ENCODE measurements around the gene SYT9.
A peak's percentile ranks its signal among the peaks of the same experiment; 100 is the strongest.

Gene SYT9

DNA sequence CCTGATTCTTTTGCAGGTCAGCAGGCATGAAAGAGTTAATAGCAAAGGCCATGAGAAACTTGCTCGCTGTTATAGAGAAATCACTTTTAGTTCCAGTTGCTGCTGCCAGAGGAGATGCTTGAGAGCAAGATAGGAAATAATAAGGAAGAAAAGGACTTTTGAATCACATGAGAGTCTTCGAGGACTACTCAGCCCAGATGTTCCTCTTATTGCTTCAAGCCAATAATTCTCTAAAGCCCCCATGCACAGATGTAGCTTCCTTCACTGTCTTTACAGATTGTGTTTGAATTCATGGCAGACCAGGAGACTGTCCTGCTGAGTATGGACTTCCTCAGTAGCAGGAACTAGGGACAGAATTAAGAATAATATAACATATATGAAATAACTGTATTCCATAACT, 183.5 kb downstream of the SYT9 start:
- DNase-seq: no peak

DNA sequence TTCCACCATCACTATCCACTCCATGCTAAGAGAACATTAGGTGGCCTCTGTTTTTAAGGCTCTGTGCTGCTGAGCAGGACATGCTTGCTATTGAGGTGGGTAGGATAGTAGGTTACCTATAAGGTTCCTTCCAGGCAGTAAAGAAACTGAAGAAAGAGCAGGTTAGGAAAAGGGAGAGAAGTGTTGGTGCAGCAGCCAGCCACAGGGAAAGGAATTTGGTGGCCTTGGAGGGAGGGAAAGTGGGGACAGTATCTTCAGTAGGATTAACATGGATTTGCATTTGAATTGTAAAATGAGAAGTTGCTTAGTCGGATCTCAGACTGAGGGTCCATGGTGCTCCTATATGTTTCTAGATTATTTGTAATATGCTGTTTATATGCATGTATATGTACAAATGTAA, 184.4 kb downstream of the SYT9 start:
- DNase-seq: no peak

DNA sequence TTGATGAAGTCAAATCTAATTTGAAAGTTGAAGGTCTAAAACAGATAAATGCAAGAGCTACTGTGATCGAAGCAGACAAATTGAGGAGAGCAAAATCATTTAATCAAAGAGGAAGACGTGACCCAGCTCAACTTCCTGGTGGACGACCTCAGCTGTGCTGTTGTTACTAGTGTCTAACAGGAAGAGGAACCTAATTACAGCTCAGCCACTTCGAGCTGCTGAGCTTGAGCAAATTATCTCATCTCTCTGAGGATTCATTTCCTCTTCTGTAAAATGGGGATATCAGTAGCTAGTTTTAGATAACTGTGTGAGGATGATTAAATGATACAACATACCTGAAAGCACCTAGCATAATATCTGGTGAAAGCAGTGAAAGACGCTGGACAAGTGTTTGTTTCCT, 185.0 kb downstream of the SYT9 start:
- DNase-seq: no peak

DNA sequence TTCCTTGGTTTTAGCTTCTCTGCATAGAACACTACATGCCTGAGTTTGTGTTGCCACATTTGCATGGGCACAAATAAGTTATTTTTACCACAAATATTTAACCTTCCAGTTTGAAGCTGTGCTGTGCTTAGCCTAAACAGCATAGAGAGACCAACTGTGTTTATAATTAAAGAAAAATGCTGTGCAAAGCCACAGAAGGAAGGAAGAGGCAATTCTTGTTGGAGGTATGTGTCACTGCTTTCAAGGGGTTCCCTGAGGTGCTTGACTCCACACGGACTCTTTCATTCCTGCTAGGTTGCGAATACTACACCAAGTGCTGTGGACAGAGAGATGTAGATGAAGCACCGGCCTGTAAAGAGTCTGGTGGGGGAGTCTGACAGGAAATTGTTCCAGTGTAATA, 186.0 kb downstream of the SYT9 start:
- no peak for DNase-seq

DNA sequence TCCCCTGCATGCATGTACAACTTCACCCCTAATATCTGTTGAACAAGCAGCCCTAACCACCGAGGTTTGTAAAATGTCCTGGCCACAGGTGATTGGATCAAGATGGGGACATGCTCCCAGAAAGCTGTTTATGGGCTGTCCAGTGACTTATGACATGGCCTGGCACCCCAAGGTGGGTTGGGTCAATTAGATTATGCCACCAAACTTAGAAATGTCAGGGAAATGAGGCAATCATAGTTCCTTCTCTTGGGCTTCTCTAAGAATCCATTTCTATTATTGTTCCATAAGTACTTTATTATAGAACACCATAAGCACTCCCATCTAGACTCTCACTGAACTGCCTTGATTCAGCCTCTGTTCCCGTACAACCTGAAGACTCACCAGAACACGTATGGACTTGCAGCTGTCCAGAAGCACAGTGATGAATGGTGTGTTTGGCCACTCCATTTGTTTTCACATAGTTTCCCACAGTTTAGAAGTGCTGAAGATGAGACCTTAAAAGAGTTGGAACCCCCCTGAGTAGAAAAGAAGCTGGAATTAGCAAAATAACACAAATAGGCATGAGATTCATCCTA, 188.1 kb downstream of the SYT9 start:
- DNase-seq: no peak

DNA sequence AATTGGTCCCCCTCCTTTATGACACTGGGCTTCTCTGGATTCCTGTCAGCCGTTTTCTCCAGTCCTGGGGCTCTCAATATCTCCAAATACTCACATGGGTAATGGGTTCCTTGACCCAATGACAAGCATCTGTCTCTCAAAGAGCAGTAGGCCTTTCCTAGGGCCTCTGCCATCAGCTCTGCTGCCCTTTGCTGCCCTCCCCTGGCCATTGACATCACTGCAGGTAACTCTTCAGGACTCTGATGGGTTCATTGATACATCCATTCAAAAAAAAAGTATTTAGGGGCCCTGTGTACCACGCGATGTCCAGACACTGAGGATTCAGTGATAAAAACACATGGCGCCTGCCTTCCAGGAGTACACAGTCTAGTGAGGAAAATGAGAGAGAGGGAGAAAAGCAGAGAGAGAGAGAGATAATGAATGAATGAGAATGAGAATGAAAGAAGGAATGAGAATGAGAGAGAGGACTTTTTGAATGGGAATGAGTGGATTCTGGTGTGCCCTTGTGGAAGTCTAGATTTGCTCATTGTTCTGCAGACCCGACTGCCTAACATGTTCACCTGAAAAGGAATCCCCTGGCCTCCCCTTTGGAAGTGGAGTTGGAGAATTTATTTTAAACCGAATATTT, 191.0 kb downstream of the SYT9 start:
- peak; percentile 26 for DNase-seq

DNA sequence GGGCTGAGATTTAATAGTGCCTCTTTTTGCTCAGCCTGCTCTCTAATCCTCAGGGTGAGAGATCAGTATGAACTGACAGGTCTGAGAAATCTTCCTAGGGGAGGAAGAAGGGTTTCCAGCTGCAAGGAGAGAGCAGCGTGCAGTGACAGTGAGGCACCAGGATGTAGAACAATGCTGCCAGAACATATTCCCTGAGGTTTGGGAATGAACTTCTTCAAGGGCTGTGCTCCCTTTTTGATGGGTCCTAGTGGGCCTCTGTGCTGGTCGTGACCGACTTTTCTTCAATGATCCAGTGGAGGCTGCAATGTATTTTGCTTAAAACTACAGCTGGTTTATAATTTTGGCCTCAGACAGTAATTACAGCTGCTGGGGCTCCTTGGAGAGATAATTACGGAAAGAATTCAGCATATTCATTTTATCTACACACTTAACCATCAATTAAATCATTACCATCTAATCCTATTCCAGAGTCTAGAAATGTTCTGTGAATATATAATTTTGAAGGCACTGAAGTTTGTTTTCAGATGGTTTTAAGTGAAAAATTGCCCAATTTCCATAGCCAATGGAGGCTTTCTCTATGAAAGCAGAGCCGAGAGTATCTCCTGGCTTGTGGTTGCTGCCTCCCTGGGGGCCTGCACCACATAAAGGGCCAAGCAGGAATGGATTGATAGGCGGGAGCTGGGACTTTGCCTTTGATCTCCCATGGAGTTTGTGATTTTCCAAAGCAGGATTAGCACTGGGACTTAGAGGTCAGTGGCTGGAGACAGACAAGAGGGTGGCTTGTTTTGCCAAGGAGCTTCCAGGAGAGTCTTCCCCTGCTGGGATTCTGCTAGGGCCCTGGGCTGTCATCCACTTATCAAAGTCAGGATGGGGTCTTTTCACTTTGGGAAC, 192.6 kb downstream of the SYT9 start:
- DNase-seq: no peak

DNA sequence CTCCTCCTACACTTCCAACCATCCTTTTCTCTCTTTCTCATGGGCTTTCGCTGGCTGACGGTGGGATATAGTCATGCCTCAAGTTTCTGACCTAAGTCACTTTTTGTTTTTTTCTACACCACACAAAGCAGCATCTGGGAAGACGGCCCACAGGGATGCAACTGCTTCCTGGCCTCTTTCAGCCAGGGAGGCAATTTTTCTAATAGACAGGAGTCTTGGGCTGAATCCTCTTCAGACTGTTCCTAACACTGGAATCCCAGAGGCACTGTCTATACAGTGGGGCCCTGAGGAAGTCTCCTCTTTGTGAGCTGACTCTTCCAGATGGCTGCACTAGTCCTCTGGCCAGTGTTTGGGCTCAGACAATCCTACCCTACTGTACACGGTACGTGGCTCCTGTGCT, 193.9 kb downstream of the SYT9 start:
- DNase-seq: no peak

DNA sequence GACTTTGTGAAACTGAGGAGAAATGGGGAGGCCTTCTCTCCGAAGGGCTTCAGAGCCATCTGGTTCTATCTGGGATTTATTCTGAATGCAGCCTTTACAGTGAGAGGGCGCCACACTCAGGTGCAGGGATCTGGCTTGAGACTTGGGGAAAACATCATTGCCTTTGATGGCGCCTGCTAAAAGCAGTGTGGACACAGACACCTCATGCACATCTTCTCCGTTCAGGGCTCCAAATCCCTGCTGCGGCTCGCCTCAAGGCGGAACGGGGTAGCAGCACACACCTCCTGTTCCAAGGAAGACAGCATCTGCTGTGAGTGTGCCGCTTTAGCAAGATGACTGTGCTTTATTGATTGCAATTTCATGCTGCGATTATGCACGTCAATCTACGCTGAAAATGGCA, 196.5 kb downstream of the SYT9 start:
- no peak for DNase-seq

DNA sequence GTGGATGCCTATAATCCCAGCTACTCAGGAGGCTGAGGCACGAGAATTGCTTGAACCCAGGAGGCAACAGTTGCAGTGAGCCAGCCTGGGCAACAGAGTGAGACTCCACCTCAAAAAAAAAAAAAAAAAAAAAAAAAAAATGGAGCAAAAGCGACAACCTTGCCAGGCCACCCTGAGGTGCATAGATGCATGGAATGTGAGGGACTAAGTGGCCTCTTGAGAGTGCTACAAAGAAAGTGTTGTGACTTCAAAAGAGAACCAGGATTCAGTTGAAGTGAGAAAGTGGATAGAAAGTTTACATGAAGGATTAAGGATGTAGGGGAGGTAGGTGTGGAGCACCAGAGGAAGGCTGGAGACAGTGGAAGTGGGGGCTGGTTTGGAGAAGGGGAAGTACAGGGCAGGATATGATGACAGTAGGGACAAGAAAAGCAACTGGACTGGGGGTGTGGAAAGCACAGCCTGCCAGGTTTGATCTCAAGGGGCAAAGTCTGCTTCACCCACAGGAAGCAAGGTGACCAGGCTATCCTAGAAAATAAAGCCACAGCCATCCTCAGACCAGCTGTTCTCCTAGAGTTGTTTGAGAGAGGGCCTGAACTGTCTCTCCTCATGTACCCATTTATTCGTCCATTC, 197.6 kb downstream of the SYT9 start:
- no peak for DNase-seq

DNA sequence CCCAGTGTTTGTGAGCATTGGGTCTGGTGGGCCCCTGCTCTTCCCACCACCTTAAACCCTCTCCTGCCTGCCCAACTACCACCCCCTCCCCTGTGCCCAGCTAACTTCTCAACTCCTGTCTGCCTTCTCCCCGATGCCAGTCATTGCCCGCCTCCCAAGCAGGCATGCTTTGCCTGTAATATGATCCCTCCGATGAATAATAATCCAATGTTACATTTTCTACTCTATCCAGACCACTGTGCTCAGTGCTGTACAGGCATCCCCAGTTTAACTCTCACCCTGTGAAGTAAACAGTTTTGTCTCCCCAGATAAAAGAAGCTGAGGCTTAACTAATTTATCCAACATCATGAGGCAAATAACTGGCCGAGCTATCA, 198.1 kb downstream of the SYT9 start:
- DNase-seq: no peak

DNA sequence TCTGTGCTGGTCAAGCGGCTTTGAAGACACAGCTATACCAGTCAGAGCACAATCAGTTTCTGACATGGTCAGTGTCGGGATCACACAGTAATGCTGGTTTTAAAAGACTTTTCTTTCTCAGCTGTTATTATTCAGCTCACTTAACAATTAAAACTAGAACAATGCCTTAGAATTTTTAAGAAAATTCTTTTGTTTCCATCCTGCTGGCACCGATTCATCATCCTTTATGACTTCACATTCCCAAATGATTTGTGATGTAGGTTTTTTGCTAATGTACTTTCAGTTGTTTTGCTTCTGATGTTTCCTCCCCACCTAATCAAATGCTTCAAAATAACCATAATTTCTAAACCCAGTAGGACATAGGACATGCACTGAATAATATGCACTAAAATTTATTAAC, 199.1 kb downstream of the SYT9 start:
- no peak for DNase-seq

DNA sequence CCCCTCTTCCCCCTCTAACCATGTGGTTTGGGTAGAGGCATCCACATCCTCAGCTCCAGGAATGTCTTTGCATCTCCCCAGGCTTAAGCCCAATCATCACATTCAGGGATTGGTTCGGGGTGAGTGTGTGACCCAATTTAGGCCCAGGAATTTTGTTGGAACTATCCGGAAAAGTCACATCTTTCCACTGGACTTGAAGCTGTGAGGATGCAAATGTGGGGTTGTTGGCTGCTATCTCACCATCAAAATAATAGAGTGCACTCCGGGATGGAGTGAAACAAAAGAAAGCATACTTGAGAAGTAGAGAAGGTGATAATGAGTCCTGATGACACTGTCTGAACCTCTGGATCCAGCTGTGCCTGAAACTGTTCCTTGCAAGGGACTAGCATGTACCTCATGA, 199.8 kb downstream of the SYT9 start:
- no peak for DNase-seq

DNA sequence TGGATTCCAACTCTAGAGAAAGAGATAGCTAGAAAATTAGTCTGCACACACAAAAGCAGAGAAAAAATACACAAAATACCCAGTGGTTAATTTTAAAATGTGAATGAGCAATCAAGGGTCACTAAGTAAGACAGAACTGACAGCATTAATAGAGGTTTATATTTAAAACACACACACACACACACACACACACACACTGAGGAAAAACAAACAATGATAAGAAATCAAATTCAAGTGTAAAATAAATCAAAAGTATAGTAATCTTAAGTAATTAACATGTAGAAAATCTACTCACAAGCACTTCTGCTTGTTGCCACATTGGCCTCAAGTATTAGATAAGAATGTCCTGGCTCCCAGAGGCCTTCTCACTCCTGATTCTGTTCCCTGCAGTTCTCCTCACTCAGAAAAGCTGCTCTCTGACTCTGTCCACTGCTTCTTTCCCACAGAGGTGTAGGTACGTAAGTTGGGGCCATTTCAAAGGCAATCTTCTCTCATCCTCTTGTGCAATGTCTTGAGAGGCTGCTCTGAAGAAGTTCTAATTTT, 200.3 kb downstream of the SYT9 start:
- DNase-seq: no peak

DNA sequence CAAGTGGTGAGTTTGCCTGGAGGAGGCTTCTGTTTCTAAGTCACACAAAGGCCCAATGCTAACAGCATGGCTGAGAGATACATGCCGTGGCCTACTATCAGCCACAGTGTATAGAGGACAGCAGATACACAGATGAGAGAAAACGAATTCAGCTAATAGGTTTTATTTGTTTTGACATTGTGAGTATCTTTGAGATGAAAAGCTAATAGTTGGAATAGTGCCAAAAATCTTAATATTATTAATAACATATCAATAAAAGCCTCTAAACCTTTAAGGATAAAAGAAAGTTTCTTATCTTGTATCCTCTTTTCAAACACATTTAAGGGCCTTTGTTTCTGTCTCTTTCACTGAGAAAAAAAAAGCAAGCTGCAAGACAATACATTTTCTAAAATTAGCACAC, 203.2 kb downstream of the SYT9 start:
- no peak for DNase-seq

DNA sequence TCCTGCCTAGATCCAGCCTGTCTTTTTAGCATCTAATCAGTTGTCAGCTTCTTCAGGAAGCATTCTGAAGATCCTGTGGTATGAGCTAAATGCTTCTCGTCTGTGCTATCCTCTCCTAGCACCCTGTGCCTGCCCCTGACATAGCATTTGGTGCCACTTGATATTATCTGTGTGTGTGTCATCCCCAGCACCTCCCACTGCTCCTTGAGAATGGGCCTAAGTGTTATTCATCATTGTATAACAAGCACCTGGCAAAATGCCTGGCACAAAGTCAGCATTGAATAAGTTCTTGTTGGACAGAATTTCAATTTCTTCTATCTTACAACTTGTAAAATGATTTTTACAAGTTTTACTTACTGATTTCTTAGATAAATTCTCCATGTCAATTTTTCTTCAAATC, 205.5 kb downstream of the SYT9 start:
- peak; percentile 79 for DNase-seq

DNA sequence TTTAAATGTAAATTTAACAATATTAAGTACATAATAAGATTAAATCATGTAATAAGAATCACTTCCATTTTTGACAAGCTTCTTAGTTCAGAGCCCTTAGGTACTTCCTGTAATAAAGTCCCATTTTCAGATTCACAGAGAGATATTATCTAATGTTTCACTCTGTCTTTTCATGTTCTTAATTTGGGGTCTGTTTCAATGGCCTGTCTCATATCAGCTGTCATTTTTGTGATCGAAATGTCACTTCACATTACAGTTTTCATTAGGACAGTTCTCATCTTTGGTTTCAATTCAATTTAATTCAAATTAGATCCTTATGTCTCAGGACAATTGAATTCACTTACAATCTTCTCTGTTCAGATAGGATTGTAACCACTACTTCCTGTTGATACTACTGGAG, 211.0 kb downstream of the SYT9 start:
- DNase-seq: no peak

DNA sequence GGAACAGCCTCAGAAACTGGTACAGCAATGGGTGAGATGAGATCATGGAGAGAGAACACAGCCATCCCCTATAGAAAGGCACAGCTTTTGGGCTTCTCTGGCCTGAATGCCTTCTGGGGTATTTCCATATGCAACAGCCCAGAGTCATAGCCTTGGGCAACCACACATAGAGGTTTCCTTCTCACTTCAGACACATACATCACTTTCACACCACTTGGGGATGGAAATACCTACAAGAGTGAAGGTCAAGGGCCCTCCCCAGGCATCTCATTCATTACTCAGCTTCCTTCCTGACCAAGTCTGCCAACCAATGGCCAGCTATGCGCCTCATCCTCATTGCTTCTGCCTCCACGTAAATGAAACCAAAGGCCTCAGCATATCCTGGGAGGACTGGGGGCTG, 215.9 kb downstream of the SYT9 start:
- peak; percentile 95 for DNase-seq

DNA sequence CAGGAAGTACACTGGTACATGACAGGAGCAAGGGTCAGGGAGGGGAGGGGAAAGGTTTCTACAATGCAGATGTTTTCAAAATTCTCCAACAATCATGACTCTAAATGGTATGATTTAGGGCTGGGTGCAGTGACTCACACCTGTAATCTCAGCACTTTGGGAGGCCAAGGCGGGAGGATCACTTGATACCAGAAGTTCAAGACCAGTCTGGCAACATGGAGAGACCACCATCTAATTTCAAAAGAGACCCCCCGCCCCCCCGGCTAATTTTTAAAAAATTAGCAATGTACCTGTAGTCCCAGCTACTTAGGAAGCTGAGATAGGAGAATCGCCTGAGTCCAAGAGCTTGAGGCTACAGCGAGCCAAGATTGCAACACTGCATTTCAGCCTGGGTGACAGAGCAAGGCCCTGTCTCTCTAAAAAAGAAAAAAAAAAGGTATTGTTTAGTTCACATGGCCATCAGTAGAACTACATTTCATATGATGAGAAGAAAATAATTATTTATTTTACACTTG, 217.7 kb downstream of the SYT9 start:
- no peak for DNase-seq

DNA sequence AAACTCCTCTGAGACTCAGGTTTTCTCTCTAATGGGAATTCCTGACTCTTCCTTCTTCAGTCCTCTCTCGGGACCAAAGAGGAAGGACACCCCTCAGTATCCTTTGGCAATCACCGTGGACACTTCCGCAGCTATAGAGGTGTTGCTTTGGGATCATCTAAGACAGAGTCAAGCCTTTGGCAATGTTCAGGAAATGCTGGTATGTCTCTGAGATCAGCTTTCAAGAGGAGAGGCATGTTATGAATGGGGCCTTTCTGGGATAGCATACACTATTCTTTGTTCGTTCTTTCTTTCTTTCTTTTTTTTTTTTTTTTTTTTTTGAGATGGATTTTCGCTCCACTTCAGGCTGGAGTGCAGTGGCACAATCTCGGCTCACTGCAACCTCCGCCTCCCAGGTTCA, 219.4 kb downstream of the SYT9 start:
- DNase-seq: no peak

DNA sequence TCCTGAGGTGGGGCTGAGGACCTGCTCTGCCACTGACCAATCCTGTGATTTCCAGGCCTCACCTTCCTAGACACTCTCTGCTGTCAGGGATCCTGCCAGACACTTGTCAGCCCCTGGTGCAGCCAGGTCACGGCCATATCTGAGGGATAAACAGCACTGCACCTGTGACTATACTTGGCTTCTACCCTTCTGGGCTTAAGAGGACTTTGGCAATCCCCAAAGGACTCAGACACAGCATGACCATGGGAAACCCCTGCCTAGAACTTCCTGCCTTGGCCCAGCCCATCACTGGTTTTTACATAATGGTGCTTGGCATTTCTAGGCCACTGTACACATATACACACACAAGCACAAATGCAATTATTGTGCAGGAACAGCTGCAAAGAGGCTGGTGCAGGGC, 222.0 kb downstream of the SYT9 start:
- DNase-seq: no peak

DNA sequence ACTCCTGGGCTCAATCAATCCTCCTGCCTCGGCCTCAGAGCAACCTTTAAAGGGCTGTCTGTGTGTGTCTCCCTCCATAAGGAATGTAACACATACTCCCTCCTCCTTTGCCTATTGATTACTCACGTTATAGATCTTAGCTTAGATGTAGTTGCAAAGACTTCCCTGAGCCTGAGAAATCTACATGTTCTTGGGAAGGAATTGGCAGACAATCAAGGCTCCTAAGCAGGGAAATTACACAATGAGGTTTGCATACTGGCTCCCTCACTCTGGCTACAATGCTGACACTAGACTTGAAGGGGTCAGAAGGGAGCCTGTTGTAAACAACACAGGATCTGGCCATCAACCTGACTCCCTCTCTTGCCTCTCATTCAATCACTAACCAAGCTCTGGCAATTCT, 228.4 kb downstream of the SYT9 start:
- DNase-seq: peak; percentile 53

DNA sequence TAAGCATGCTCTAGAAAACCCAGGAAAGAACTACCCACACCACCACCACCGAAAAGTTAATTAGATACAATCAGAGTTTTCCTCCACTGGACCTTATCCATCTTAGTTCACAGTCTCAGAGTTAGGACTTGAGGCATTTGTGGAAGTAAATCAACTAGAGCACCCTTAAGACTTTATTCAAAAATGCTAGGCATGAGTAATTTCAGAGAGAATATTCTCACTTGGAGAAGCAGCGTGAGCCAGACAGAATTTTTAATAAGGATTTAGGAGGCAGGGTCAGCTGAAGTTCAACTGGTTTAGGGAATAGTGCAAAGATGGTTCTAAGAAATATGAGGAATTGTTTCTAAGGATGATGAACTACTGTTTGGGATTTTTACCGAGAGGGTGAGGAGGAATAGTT, 232.4 kb downstream of the SYT9 start:
- peak; percentile 63 for DNase-seq

Data from NCI-H226 (cell line).